IMR-90 (cell line): ENCODE measurements around the gene PRAMEF12. TPM values are rescaled to one million over a fixed set of nuclear protein-coding genes. Genes with fewer than 3 reads are reported as not detected.

ENCODE experiments used
- ATAC-seq: fragments of 200-7000 bp; cut with Tn5 transposase; 2 replicates; pipeline ENCODE4 v1.9.1; 2020; ENCODE audit warnings: low read depth, mild to moderate bottlenecking, moderate library complexity
- BruUV-seq: library from RNA; stranded (reverse); fragments of 400-500 nt; replicated peaks from 2 replicates; lab custom pipeline; 2021; lab: Mats Ljungman, UMichigan
- CTCF ChIA-PET: fragments of 300-600 bp; formaldehyde crosslinking; extraction: SDS; loops from one replicate; lab custom pipeline; 2021; ENCODE audit warnings: antibody characterized with exemption; lab: Yijun Ruan, JAX
- POLR2A ChIA-PET: fragments of 300-600 bp; sonication (Branson Sonifier 250); formaldehyde crosslinking; loops from one replicate; lab custom pipeline; 2022; ENCODE audit warnings: antibody characterized with exemption; ENCODE audit not compliant: unreplicated experiment; lab: Charles Lee
- DNase-seq: peaks from one replicate; pipeline ENCODE4 v3.0.0; 2013
- H2AFZ ChIP-seq: replicated peaks from 2 replicates; pipeline ENCODE3; 2013; ENCODE audit warnings: low read length, mild to moderate bottlenecking; ENCODE audit not compliant: poor library complexity
- H2AK5ac ChIP-seq: 2 replicates; pipeline ENCODE4 v1.6.1; 2013; ENCODE audit warnings: low read depth, low read length, inconsistent platforms
- H2AK9ac ChIP-seq: replicated peaks from 2 replicates; pipeline ENCODE3; 2013; ENCODE audit warnings: mild to moderate bottlenecking, low read depth, low read length, moderate library complexity; ENCODE audit not compliant: poor library complexity
- H2BK120ac ChIP-seq: 2 replicates; pipeline ENCODE4 v1.6.1; 2013; ENCODE audit warnings: low read depth, low read length, inconsistent platforms
- H2BK15ac ChIP-seq: 3 replicates; pipeline ENCODE4 v1.6.1; 2013; ENCODE audit warnings: low read depth, low read length, inconsistent platforms
- H2BK20ac ChIP-seq: 2 replicates; pipeline ENCODE4 v1.6.1; 2013; ENCODE audit warnings: low read depth, mild to moderate bottlenecking, inconsistent platforms, low read length, moderate library complexity
- H2BK5ac ChIP-seq: 2 replicates; pipeline ENCODE4 v1.6.1; 2013; ENCODE audit warnings: mild to moderate bottlenecking, low read depth, low read length, inconsistent platforms; ENCODE audit not compliant: poor library complexity, severe bottlenecking
- H3K14ac ChIP-seq: replicated peaks from 2 replicates; pipeline ENCODE4 v1.6.1; 2013; ENCODE audit warnings: low read depth, low read length, inconsistent platforms
- H3K18ac ChIP-seq: 2 replicates; pipeline ENCODE4 v1.6.1; 2013; ENCODE audit warnings: low read depth, low read length, control low read depth
- H3K23ac ChIP-seq: 2 replicates; pipeline ENCODE4 v1.6.1; 2013; ENCODE audit warnings: low read depth, low read length, inconsistent platforms
- H3K27ac ChIP-seq: 2 replicates; pipeline ENCODE4 v1.5.1; 2013; ENCODE audit warnings: mild to moderate bottlenecking, control low read depth, low read length; ENCODE audit not compliant: insufficient read depth
- H3K27me3 ChIP-seq: 2 replicates; pipeline ENCODE4 v1.6.1; 2013; ENCODE audit warnings: low read length; ENCODE audit not compliant: control insufficient read depth, insufficient read depth
- H3K36me3 ChIP-seq: 2 replicates; pipeline ENCODE4 v1.6.1; 2013; ENCODE audit warnings: low read length, mixed read lengths; ENCODE audit not compliant: control insufficient read depth, insufficient read depth
- H3K4ac ChIP-seq: 2 replicates; pipeline ENCODE4 v1.6.1; 2013; ENCODE audit warnings: low read depth, low read length, inconsistent platforms
- H3K4me1 ChIP-seq: 2 replicates; pipeline ENCODE4 v1.6.1; 2013; ENCODE audit warnings: low read length, mixed read lengths; ENCODE audit not compliant: control insufficient read depth, insufficient read depth
- H3K4me2 ChIP-seq: 2 replicates; pipeline ENCODE4 v1.6.1; 2013; ENCODE audit warnings: low read depth, mild to moderate bottlenecking, control low read depth, low read length, moderate library complexity
- H3K4me3 ChIP-seq: 2 replicates; pipeline ENCODE4 v1.5.1; 2013; ENCODE audit warnings: low read depth, mild to moderate bottlenecking, control low read depth, low read length, moderate library complexity; ENCODE audit not compliant: insufficient read depth
- H3K56ac ChIP-seq: 2 replicates; pipeline ENCODE4 v1.6.1; 2013; ENCODE audit warnings: low read length, inconsistent platforms; ENCODE audit not compliant: insufficient read depth; ENCODE audit errors: extremely low read depth
- H3K79me1 ChIP-seq, 2 experiments: 2 replicates each; pipeline ENCODE4 v1.6.1; 2013; ENCODE audit warnings: low read length in 2 of 2, inconsistent platforms in 1 of 2, low read depth in 1 of 2
- H3K9ac ChIP-seq: 2 replicates; pipeline ENCODE4 v1.6.1; 2013; ENCODE audit warnings: low read depth, low read length, control low read depth
- H3K9me1 ChIP-seq: 2 replicates; pipeline ENCODE4 v1.6.1; 2013; ENCODE audit warnings: low read length, inconsistent platforms; ENCODE audit not compliant: insufficient read depth
- H3K9me3 ChIP-seq: 2 replicates; pipeline ENCODE4 v1.6.1; 2013; ENCODE audit warnings: low read length; ENCODE audit not compliant: control insufficient read depth, insufficient read depth
- H4K20me1 ChIP-seq: 2 replicates; pipeline ENCODE4 v1.6.1; 2013; ENCODE audit warnings: low read length, inconsistent platforms; ENCODE audit not compliant: insufficient read depth
- H4K5ac ChIP-seq: 2 replicates; pipeline ENCODE4 v1.6.1; 2013; ENCODE audit warnings: mild to moderate bottlenecking, low read depth, low read length, control low read depth
- H4K8ac ChIP-seq, 2 experiments: 2 replicates each; pipeline ENCODE4 v1.6.1; 2013; ENCODE audit warnings: low read depth in 2 of 2, low read length in 2 of 2, control low read depth in 1 of 2, inconsistent platforms in 1 of 2
- H4K91ac ChIP-seq: 2 replicates; pipeline ENCODE4 v1.6.1; 2013; ENCODE audit warnings: low read depth, low read length, inconsistent platforms; ENCODE audit not compliant: insufficient read depth
- BHLHE40 ChIP-seq: fragments of 150-350 bp; IDR thresholded peaks from 2 replicates; pipeline ENCODE4 v1.6.1; 2016; ENCODE audit warnings: mild to moderate bottlenecking, low read depth, low read length
- CEBPB ChIP-seq: IDR thresholded peaks from 2 replicates; pipeline ENCODE4 v1.6.1; 2012; ENCODE audit warnings: low read depth, low read length, improper control_type of control experiment
- CHD1 ChIP-seq: IDR thresholded peaks from 2 replicates; pipeline ENCODE4 v1.6.1; 2012; ENCODE audit warnings: low read depth, low read length, improper control_type of control experiment
- CTCF ChIP-seq: conservative IDR thresholded peaks from 2 replicates; pipeline ENCODE4 v1.5.1; 2012; ENCODE audit warnings: mild to moderate bottlenecking, low read depth, low read length, improper control_type of control experiment
- ELK1 ChIP-seq: fragments of 150-350 bp; IDR thresholded peaks from 2 replicates; pipeline ENCODE4 v1.6.1; 2016; ENCODE audit warnings: low read depth, mild to moderate bottlenecking, low read length, moderate library complexity, borderline replicate concordance
- FOS ChIP-seq: fragments of 150-350 bp; IDR thresholded peaks from 2 replicates; pipeline ENCODE4 v1.6.1; 2016; ENCODE audit warnings: low read depth, low read length
- MAFK ChIP-seq: IDR thresholded peaks from 2 replicates; pipeline ENCODE4 v1.6.1; 2012; ENCODE audit warnings: low read depth, low read length, improper control_type of control experiment
- MAZ ChIP-seq: IDR thresholded peaks from 2 replicates; pipeline ENCODE4 v1.6.1; 2012; ENCODE audit warnings: low read depth, mild to moderate bottlenecking, low read length, improper control_type of control experiment, moderate library complexity, borderline replicate concordance
- MXI1 ChIP-seq: IDR thresholded peaks from 2 replicates; pipeline ENCODE4 v1.6.1; 2012; ENCODE audit warnings: low read depth, mild to moderate bottlenecking, low read length, moderate library complexity, borderline replicate concordance
- NFE2L2 ChIP-seq: fragments of 150-350 bp; IDR thresholded peaks from 2 replicates; pipeline ENCODE4 v1.6.1; 2016; ENCODE audit warnings: low read depth, mild to moderate bottlenecking, low read length
- POLR2A ChIP-seq: IDR thresholded peaks from 2 replicates; pipeline ENCODE4 v1.6.1; 2012; ENCODE audit warnings: mild to moderate bottlenecking, low read depth, low read length
- RAD21 ChIP-seq: IDR thresholded peaks from 2 replicates; pipeline ENCODE4 v1.6.1; 2012; ENCODE audit warnings: low read length, improper control_type of control experiment
- RCOR1 ChIP-seq: IDR thresholded peaks from 2 replicates; pipeline ENCODE4 v1.6.1; 2012; ENCODE audit warnings: mild to moderate bottlenecking, low read length, improper control_type of control experiment; ENCODE audit not compliant: insufficient replicate concordance
- RFX5 ChIP-seq: IDR thresholded peaks from 2 replicates; pipeline ENCODE4 v1.8.0; 2012; ENCODE audit warnings: low read depth, mild to moderate bottlenecking, low read length, moderate library complexity
- SMC3 ChIP-seq: fragments of 150-350 bp; IDR thresholded peaks from 2 replicates; pipeline ENCODE4 v1.6.1; 2016; ENCODE audit warnings: low read depth, mild to moderate bottlenecking, antibody characterized with exemption, low read length, moderate library complexity
- WGBS, 2 experiments: methylation state at CpG; one replicate each; pipeline versions ENCODE4 v1.1.5 to v1.1.7; 2013; ENCODE audit warnings: missing lambda C conversion rate in 2 of 2; ENCODE audit not compliant: insufficient read length in 1 of 2; ENCODE audit errors: extremely low coverage in 2 of 2; 5-methylcytosine and 5-hydroxymethylcytosine counted together
- dilution Hi-C: fragments of 300-500 bp; cut with HindIII; formaldehyde crosslinking; loops from one replicate; pipeline ENCODE4 v1.14.3; 2018; ENCODE audit warnings: low sequenced_read_pairs; ENCODE audit not compliant: unreplicated experiment
- in situ Hi-C: fragments of 300-500 bp; cut with MboI; formaldehyde crosslinking; loops from 3 replicates; pipeline ENCODE4 v1.14.3; 2019; ENCODE audit warnings: low sequenced_read_pairs, inconsistent platforms, mixed read lengths
- intact Hi-C: fragments of 100-400 bp; cut with micrococcal nuclease; formaldehyde crosslinking; loops from 2 replicates; pipeline ENCODE4 v1.10.0; 2022
- polyA plus RNA-seq, 3 experiments: library from polyadenylated mRNA; depleted of rRNA; stranded (reverse); fragments of >200 nt; gene quantifications; 2 replicates each; pipeline ENCODE4 v1.2.3, GENCODE V29; 2012; ENCODE audit warnings: low replicate concordance in 1 of 3
- total RNA-seq: library from RNA; depleted of rRNA; stranded (reverse); fragments of >200 nt; gene quantifications from 2 replicates; pipeline ENCODE4 v1.2.3, GENCODE V29; 2012
- TF ChIP-seq, protein P1 (sequence below): fragments of 150-350 bp; IDR thresholded peaks from 2 replicates; pipeline ENCODE4 v1.6.1; 2017; ENCODE audit warnings: mild to moderate bottlenecking, antibody characterized with exemption, low read length, low read depth

Gene PRAMEF12
- total and polyA plus RNA-seq, 2 of the 4 experiments (the other 2 are of a cell fraction): not detected

GRCh38 chr1:12754738-12755137 lies 18.8 kb upstream of the PRAMEF12 start:
- H3K9me3 ChIP-seq: peaks cover 10% of the 10 kb centered on the region; the same call in 1 of the 2 replicates
- intact Hi-C loops: no loop called here
- no CpG with 5 or more reads among the region's 4 CpGs for WGBS, 2 experiments
- H3K9ac ChIP-seq: no peak overlapping the region
- H3K4ac ChIP-seq: no peak overlapping the region
- no peak overlapping the region for H2BK120ac ChIP-seq
- no peaks in the 10 kb centered on the region for H3K27me3 ChIP-seq
- ATAC-seq (no peak), DNase-seq (no peak)
- H3K18ac ChIP-seq: no peak overlapping the region
- H4K8ac ChIP-seq: no peak overlapping the region
- H2AK5ac ChIP-seq: no peak overlapping the region
- H3K27ac ChIP-seq: no peak overlapping the region
- BruUV-seq: no TSS peak
- H2BK15ac ChIP-seq: no peak overlapping the region
- TF ChIP-seq MAZ: no peak
- TF ChIP-seq POLR2A: no peak
- TF ChIP-seq RAD21: no peak
- TF ChIP-seq, protein P1, sequence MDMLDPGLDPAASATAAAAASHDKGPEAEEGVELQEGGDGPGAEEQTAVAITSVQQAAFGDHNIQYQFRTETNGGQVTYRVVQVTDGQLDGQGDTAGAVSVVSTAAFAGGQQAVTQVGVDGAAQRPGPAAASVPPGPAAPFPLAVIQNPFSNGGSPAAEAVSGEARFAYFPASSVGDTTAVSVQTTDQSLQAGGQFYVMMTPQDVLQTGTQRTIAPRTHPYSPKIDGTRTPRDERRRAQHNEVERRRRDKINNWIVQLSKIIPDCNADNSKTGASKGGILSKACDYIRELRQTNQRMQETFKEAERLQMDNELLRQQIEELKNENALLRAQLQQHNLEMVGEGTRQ: no peak
- no peak for TF ChIP-seq NFE2L2
- TF ChIP-seq RCOR1: no peak
- TF ChIP-seq ELK1: no peak
- TF ChIP-seq CEBPB: no peak
- no peak for TF ChIP-seq CHD1
- TF ChIP-seq MXI1: no peak
- TF ChIP-seq MAFK: no peak
- TF ChIP-seq SMC3: no peak
- no peak for TF ChIP-seq BHLHE40
- no peak for TF ChIP-seq RFX5
- TF ChIP-seq CTCF: no peak
- no peak for TF ChIP-seq FOS
- no peaks in the 10 kb centered on the region for H3K9me1 ChIP-seq
- H3K4me2 ChIP-seq: no peak overlapping the region
- no peak overlapping the region for H4K91ac ChIP-seq
- no peak overlapping the region for H2AK9ac ChIP-seq
- no peak overlapping the region for H2BK20ac ChIP-seq
- no peak overlapping the region for H3K56ac ChIP-seq
- no peaks in the 10 kb centered on the region for H4K20me1 ChIP-seq
- no peak overlapping the region for H3K4me3 ChIP-seq
- H3K14ac ChIP-seq: no peak overlapping the region
- H3K36me3 ChIP-seq: no peaks in the 10 kb centered on the region
- H2BK5ac ChIP-seq: no peak overlapping the region
- in situ Hi-C loops: no loop called here
- no peaks in the 10 kb centered on the region for H3K79me1 ChIP-seq
- dilution Hi-C loops: no loop called here
- no peak overlapping the region for H3K23ac ChIP-seq
- no peak overlapping the region for H4K5ac ChIP-seq
- H2AFZ ChIP-seq: no peak overlapping the region
- CTCF ChIA-PET: interaction anchor here (0.8 kb wide), 1 partner anchor 8 kb away, joined by 3 read pairs; no protein-coding TSS in a partner anchor
- no peaks in the 10 kb centered on the region for H3K4me1 ChIP-seq
- POLR2A ChIA-PET: no interaction called here
